Gastrocnemius medialis (tissue), 4 donors: ENCODE data around the gene JADE1.

Experiments
- POLR2A ChIP-seq, 2 donors: fragments of 450-650 bp; IDR thresholded peaks; one replicate each; pipeline ENCODE4 v1.6.1; 2017; ENCODE audit warnings: antibody characterized with exemption in 2 of 2, mild to moderate bottlenecking in 2 of 2, moderate library complexity in 2 of 2
- TF ChIP-seq, protein P1 (sequence below), 5 experiments: fragments of 450-650 bp in 3 of 5; fragments of 200-600 bp in 2 of 5; sonication (generic) in 2 of 5; IDR thresholded peaks in 4 of 5; conservative IDR thresholded peaks in 1 of 5; 1 replicate in 4 of 5; 2 replicates in 1 of 5; pipeline ENCODE4 v1.5.1; 2016 to 2019; ENCODE audit warnings: antibody characterized with exemption in 5 of 5, mild to moderate bottlenecking in 3 of 5, moderate library complexity in 3 of 5

DNA sequence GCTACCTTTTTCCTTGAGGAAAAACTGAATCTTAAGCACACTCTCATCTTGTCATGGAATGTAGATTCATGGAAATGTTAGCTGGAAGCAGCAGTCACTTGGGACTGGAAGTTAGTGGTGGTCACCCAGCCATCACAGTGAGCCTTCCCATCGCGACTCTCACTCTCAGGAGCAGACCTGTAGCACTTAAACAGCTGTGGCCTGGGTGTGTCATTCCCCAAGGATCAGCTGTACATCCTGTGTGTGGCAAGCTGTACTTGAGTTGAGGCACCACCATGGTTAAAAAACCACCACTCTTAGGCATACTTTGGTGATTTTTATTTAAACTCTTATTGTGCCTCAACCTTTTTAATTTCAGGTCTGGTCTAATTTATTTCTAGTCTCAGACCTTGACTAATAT is 46.7 kb downstream of the JADE1 start:
- TF ChIP-seq POLR2A (IDR thresholded peaks at IDR 0.05), result no peak
- TF ChIP-seq, protein P1, sequence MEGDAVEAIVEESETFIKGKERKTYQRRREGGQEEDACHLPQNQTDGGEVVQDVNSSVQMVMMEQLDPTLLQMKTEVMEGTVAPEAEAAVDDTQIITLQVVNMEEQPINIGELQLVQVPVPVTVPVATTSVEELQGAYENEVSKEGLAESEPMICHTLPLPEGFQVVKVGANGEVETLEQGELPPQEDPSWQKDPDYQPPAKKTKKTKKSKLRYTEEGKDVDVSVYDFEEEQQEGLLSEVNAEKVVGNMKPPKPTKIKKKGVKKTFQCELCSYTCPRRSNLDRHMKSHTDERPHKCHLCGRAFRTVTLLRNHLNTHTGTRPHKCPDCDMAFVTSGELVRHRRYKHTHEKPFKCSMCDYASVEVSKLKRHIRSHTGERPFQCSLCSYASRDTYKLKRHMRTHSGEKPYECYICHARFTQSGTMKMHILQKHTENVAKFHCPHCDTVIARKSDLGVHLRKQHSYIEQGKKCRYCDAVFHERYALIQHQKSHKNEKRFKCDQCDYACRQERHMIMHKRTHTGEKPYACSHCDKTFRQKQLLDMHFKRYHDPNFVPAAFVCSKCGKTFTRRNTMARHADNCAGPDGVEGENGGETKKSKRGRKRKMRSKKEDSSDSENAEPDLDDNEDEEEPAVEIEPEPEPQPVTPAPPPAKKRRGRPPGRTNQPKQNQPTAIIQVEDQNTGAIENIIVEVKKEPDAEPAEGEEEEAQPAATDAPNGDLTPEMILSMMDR (IDR thresholded peaks at IDR 0.05 in 4 of 5, conservative IDR thresholded peaks at IDR 0.05 in 1 of 5), result no peak
